ENCODE measurements around the gene UBE2D2. TPM values are rescaled to one million over a fixed set of nuclear protein-coding genes. Genes with fewer than 3 reads are reported as not detected.

The UBE2D2 gene
- total RNA-seq, 1 donor from 2014 or later = 127 TPM

DNA sequence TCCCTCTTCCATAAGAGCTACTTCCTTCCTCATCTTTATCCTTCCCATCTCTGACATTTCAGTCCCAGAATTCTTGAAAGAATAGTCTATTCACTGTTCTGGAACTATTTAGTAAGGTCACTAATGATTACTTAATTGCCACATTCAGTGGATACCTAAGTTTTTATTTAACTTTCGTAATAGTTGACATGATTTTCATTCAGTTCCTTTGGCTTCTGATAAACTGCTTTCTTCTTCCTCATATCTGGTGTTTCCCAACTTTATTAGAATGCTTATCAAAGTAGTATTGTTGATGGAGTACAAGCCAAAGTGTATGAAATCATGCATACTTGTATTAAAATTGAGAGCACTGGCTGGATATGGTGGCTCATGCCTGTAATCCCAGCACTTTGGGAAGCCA, 10.8 kb downstream of the UBE2D2 start:
- peaks cover 26% of the 10 kb centered on the region for H3K4me1 Mint-ChIP-seq (ENCODE audit: unreplicated experiment)
- H3K27ac Mint-ChIP-seq (ENCODE audit: unreplicated experiment) = peak overlapping the region; percentile 16
- H3K4me3 Mint-ChIP-seq (ENCODE audit: unreplicated experiment) = no peak overlapping the region
- H3K36me3 Mint-ChIP-seq (ENCODE audit: unreplicated experiment) = peaks cover 2% of the 10 kb centered on the region
- DNase-seq (ENCODE audit: extremely low spot score, unreplicated experiment) = no peak
- H3K9me3 Mint-ChIP-seq (ENCODE audit: unreplicated experiment) = no peaks in the 10 kb centered on the region
- no peak for TF ChIP-seq CTCF (IDR thresholded peaks at IDR 0.05)
- H3K27me3 Mint-ChIP-seq (ENCODE audit: unreplicated experiment) = no peaks in the 10 kb centered on the region

GRCh38 chr5:139574641-139575312, 13.6 kb downstream of the UBE2D2 start:
- peak overlapping the region; percentile 14 for H3K27ac Mint-ChIP-seq (ENCODE audit: unreplicated experiment)
- DNase-seq (ENCODE audit: extremely low spot score, unreplicated experiment) = no peak
- peaks cover 2% of the 10 kb centered on the region for H3K36me3 Mint-ChIP-seq (ENCODE audit: unreplicated experiment)
- H3K4me1 Mint-ChIP-seq (ENCODE audit: unreplicated experiment) = peaks cover 29% of the 10 kb centered on the region
- no peaks in the 10 kb centered on the region for H3K27me3 Mint-ChIP-seq (ENCODE audit: unreplicated experiment)
- H3K9me3 Mint-ChIP-seq (ENCODE audit: unreplicated experiment) = no peaks in the 10 kb centered on the region
- H3K4me3 Mint-ChIP-seq (ENCODE audit: unreplicated experiment) = no peak overlapping the region
- TF ChIP-seq CTCF (IDR thresholded peaks at IDR 0.05) = peak; percentile 66

DNA sequence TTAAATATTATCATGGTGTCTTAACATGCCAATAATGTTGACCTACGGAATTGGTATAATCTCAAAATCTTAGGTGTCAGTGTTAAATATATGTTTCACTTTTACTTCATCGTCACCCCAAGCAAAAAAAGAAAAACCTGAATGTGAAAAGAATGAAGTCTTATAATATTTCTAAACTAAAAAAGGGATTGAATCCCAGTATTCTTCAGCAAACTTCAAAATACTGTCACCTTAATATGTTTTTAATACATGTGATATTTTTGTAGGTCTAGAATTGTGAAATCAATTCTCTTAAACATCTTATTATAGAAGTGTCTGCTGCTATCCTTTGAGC, 14.1 kb downstream of the UBE2D2 start:
- no peak overlapping the region for H3K4me3 Mint-ChIP-seq (ENCODE audit: unreplicated experiment)
- peaks cover 2% of the 10 kb centered on the region for H3K36me3 Mint-ChIP-seq (ENCODE audit: unreplicated experiment)
- peak overlapping the region; percentile 40 for H3K27ac Mint-ChIP-seq (ENCODE audit: unreplicated experiment)
- no peaks in the 10 kb centered on the region for H3K27me3 Mint-ChIP-seq (ENCODE audit: unreplicated experiment)
- H3K9me3 Mint-ChIP-seq (ENCODE audit: unreplicated experiment) = no peaks in the 10 kb centered on the region
- TF ChIP-seq CTCF (IDR thresholded peaks at IDR 0.05) = no peak
- no peak for DNase-seq (ENCODE audit: extremely low spot score, unreplicated experiment)
- H3K4me1 Mint-ChIP-seq (ENCODE audit: unreplicated experiment) = peaks cover 31% of the 10 kb centered on the region

GRCh38 chr5:139575751-139576150, 14.6 kb downstream of the UBE2D2 start:
- H3K4me1 Mint-ChIP-seq (ENCODE audit: unreplicated experiment) = peaks cover 34% of the 10 kb centered on the region
- no peaks in the 10 kb centered on the region for H3K9me3 Mint-ChIP-seq (ENCODE audit: unreplicated experiment)
- TF ChIP-seq CTCF (IDR thresholded peaks at IDR 0.05) = no peak
- H3K27me3 Mint-ChIP-seq (ENCODE audit: unreplicated experiment) = no peaks in the 10 kb centered on the region
- H3K27ac Mint-ChIP-seq (ENCODE audit: unreplicated experiment) = peak overlapping the region; percentile 40
- H3K4me3 Mint-ChIP-seq (ENCODE audit: unreplicated experiment) = no peak overlapping the region
- H3K36me3 Mint-ChIP-seq (ENCODE audit: unreplicated experiment) = peaks cover 2% of the 10 kb centered on the region
- no peak for DNase-seq (ENCODE audit: extremely low spot score, unreplicated experiment)

GRCh38 chr5:139577689-139578290, 16.7 kb downstream of the UBE2D2 start:
- no peak for TF ChIP-seq CTCF (IDR thresholded peaks at IDR 0.05)
- H3K4me1 Mint-ChIP-seq (ENCODE audit: unreplicated experiment) = peaks cover 29% of the 10 kb centered on the region
- peaks cover 2% of the 10 kb centered on the region for H3K36me3 Mint-ChIP-seq (ENCODE audit: unreplicated experiment)
- H3K27me3 Mint-ChIP-seq (ENCODE audit: unreplicated experiment) = no peaks in the 10 kb centered on the region
- DNase-seq (ENCODE audit: extremely low spot score, unreplicated experiment) = no peak
- H3K27ac Mint-ChIP-seq (ENCODE audit: unreplicated experiment) = no peak overlapping the region
- no peak overlapping the region for H3K4me3 Mint-ChIP-seq (ENCODE audit: unreplicated experiment)
- no peaks in the 10 kb centered on the region for H3K9me3 Mint-ChIP-seq (ENCODE audit: unreplicated experiment)
